ENCODE data around the gene PFKFB4. TPM values are rescaled to one million over a fixed set of nuclear protein-coding genes. Genes with fewer than 3 reads are reported as not detected.

The PFKFB4 gene
- total and polyA plus RNA-seq, 2 donors (not counting 1 experiment from before 2014, with no cell fraction given), result 1.3 to 3.3 TPM

- Histone ChIP-seq H3K79me2 (ENCODE audit: control insufficient read depth, insufficient read depth, low read length) (no peaks in the 10 kb centered on the region), H3K4me1 (ENCODE audit: control insufficient read depth in 2 of 2, insufficient read depth in 2 of 2, low read length in 2 of 2) (peaks cover 0 to 2% of the 10 kb centered on the region in 2 donors), H3K27ac (ENCODE audit: low read length in 2 of 2) (no peak overlapping the region), H3K36me3 (replicated peaks in 1 of 2; ENCODE audit: control extremely low read depth in 1 of 2, control insufficient read depth in 1 of 2, extremely low read depth in 1 of 2, insufficient read depth in 2 of 2, low read length in 1 of 2) (no peaks in the 10 kb centered on the region), H3K9me3 (ENCODE audit: control extremely low read depth in 1 of 3, control insufficient read depth in 2 of 3, insufficient read depth in 1 of 3, low read length in 2 of 3) (peaks cover 0 to 3% (median 0%) of the 10 kb centered on the region in 3 donors), H3K4me3 (ENCODE audit: control extremely low read depth in 1 of 5, extremely low read depth in 1 of 5, insufficient read depth in 1 of 5, low read depth in 2 of 5, low read length in 4 of 5) (no peak overlapping the region), H3K27me3 (replicated peaks in 1 of 4; ENCODE audit: control extremely low read depth in 1 of 4, control insufficient read depth in 3 of 4, insufficient read depth in 4 of 4, low read length in 3 of 4) (no peaks in the 10 kb centered on the region), H2AFZ (ENCODE audit: insufficient read depth, low read depth, low read length, poor library complexity, severe bottlenecking) (no peak overlapping the region), H4K20me1 (ENCODE audit: control insufficient read depth, insufficient read depth, low read length, poor library complexity, severe bottlenecking) (no peaks in the 10 kb centered on the region), H3K9ac (ENCODE audit: low read length) (no peak overlapping the region), H3K4me2 (replicated peaks; ENCODE audit: low read depth, low read length, poor library complexity, severe bottlenecking) (no peak overlapping the region)
- H3K4me3 Mint-ChIP-seq, result no peak overlapping the region
- intact Hi-C loops (cut with micrococcal nuclease), result loop anchor here (1.0 kb wide), 3 partner anchors 84 to 317 kb away; no protein-coding TSS in a partner anchor
- H3K27ac Mint-ChIP-seq, result no peak overlapping the region
- DNase-seq, result peak; percentile 81
- peak; percentile 97 for ATAC-seq (ENCODE audit: low read depth)
- H3K27me3 Mint-ChIP-seq, result no peaks in the 10 kb centered on the region
- 66% methylated on average over 8 of the region's 10 CpGs for WGBS (ENCODE audit: insufficient coverage)
- CTCF ChIA-PET, result interaction anchor here (0.7 to 12.9 kb wide), 22 partner anchors 8 to 318 kb away, joined by 3 to 190 read pairs (median 4); partner anchors contain the start of genes ATRIP, CCDC51, PFKFB4 and TMA7
- TF ChIP-seq EZH2 (IDR thresholded peaks at IDR 0.05; ENCODE audit: borderline replicate concordance, insufficient read depth, low read depth, low read length, poor library complexity, severe bottlenecking), result no peak
- peak; percentile 85 for TF ChIP-seq CTCF (IDR thresholded peaks at IDR 0.05)
- no peaks in the 10 kb centered on the region for H3K4me1 Mint-ChIP-seq
- no peaks in the 10 kb centered on the region for H3K9me3 Mint-ChIP-seq (ENCODE audit: insufficient read depth)
- POLR2A ChIA-PET, result interaction anchor here (0.6 kb wide), 1 partner anchor 202 kb away, joined by 3 read pairs; no protein-coding TSS in a partner anchor
Measured at GRCh38 chr3:48548729-48549705, 7.6 kb downstream of the PFKFB4 start.

Data from B cell (primary cell).